ENCODE data around the gene CDC25C.
A peak's percentile ranks its signal among the peaks of the same experiment; 100 is the strongest.

Gene CDC25C

DNA sequence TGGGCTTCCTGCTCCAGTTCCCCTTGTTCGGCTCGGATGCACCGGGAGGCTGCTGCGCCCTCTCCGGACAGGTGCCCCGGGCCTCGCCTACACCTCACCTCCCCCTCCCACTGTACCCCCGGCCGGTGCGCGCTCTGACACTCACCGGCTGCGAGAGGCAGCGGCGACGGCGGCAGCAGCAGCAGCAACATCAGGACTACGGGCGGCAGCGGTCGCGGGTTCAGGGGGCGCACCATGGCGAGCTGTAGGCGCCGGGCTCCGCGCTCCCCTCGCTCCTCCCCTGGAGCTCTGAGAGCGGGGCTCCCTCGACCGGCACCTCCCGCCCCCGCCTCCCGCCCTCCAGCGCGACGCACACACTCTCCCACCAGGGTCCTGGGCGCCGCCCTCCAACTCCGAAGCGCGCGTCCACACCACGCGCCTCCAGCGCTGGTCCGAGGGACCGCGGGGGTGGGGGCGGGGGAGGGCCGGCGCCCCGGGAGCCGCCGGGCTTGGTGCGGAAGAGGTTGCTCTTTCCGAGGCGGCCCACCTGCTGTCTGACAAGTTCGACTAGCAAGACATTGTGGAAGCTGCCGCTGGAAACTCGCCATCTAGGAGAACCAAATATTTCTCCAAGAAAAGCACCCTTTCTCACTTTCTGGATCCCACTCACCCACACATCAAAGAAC lies 57.3 kb downstream of the CDC25C start, which contains the start of gene GFRA3:
Gene GFRA3 (minus strand): TSS at position 433 of the 665 bp plus-strand sequence. CDS start 197 bp downstream, at position 236.
- no peak for DNase-seq
- no peaks in the 10 kb centered on the region for H3K36me3 ChIP-seq
- H3K27me3 ChIP-seq = peaks cover 0 to 28% of the 10 kb centered on the region in 2 donors
- no peak for TF ChIP-seq CTCF (IDR thresholded peaks at IDR 0.05)
- intact Hi-C loops (cut with DNase I; ENCODE audit: low total_unique reads) = no loop called here
- H3K4me3 ChIP-seq = peak within 1 kb of the TSS; percentile 18 to 41
- H3K9me3 ChIP-seq = no peaks in the 10 kb centered on the region
- H3K27ac ChIP-seq = no peak within 1 kb of the TSS
- H3K4me1 ChIP-seq = peaks cover 0 to 10% (median 7%) of the 10 kb centered on the region in 4 donors

- H3K36me3 ChIP-seq = no peaks in the 10 kb centered on the region
- no peak for DNase-seq
- TF ChIP-seq CTCF (IDR thresholded peaks at IDR 0.05) = no peak
- peaks cover 0 to 28% of the 10 kb centered on the region in 2 donors for H3K27me3 ChIP-seq
- intact Hi-C loops (cut with DNase I; ENCODE audit: low total_unique reads) = no loop called here
- H3K27ac ChIP-seq = no peak overlapping the region
- H3K4me1 ChIP-seq = peaks cover 0 to 10% (median 7%) of the 10 kb centered on the region in 4 donors
- no peaks in the 10 kb centered on the region for H3K9me3 ChIP-seq
- H3K4me3 ChIP-seq = peak overlapping the region in 1 of 2 donors; percentile 41
Measured at GRCh38 chr5:138273834-138274188, 57.8 kb downstream of the CDC25C start.

- no peak for DNase-seq
- intact Hi-C loops (cut with DNase I; ENCODE audit: low total_unique reads) = no loop called here
- TF ChIP-seq CTCF (IDR thresholded peaks at IDR 0.05) = no peak
Measured at GRCh38 chr5:138272681-138273080, 58.9 kb downstream of the CDC25C start.

GRCh38 chr5:138271281-138271680 lies 60.3 kb downstream of the CDC25C start:
- no peak for DNase-seq
- TF ChIP-seq CTCF (IDR thresholded peaks at IDR 0.05) = no peak
- intact Hi-C loops (cut with DNase I; ENCODE audit: low total_unique reads) = no loop called here
- Histone ChIP-seq H3K27me3 (peaks cover 0 to 30% of the 10 kb centered on the region in 2 donors), H3K9me3 (no peaks in the 10 kb centered on the region), H3K36me3 (no peaks in the 10 kb centered on the region), H3K27ac (no peak overlapping the region), H3K4me1 (peaks cover 0 to 10% (median 7%) of the 10 kb centered on the region in 4 donors), H3K4me3 (no peak overlapping the region)

More at GRCh38 chr5:138272681-138273080, 58.9 kb downstream of the CDC25C start:
- Histone ChIP-seq H3K4me3 (no peak overlapping the region), H3K36me3 (no peaks in the 10 kb centered on the region), H3K9me3 (no peaks in the 10 kb centered on the region), H3K27ac (no peak overlapping the region), H3K4me1 (peaks cover 0 to 10% (median 7%) of the 10 kb centered on the region in 4 donors), H3K27me3 (peaks cover 0 to 29% of the 10 kb centered on the region in 2 donors)

DNA sequence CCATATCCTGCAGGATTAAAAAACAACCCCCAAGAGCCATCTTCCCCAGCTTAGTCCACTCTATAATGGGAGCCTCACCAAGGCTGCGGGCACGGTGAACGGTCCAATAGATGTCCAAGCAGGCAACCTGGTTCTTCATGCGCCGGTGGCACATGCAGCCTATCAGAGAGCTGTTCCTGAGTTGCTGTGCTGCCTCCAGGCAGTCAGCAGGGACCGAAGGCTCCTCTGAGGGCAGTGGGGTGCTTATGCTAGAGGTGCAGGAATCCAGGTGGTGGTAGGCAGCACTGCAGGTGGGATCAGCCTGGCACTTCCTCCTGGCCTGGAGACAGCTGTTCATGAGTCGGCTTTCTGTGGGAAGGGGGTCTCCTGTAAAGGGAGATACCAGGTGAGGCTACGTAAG lies 67.4 kb downstream of the CDC25C start:
- H3K36me3 ChIP-seq = no peaks in the 10 kb centered on the region
- no peaks in the 10 kb centered on the region for H3K4me1 ChIP-seq
- no peaks in the 10 kb centered on the region for H3K9me3 ChIP-seq
- H3K27ac ChIP-seq = no peak overlapping the region
- H3K27me3 ChIP-seq = peaks cover 0 to 13% of the 10 kb centered on the region in 2 donors
- intact Hi-C loops (cut with DNase I; ENCODE audit: low total_unique reads) = no loop called here
- no peak for TF ChIP-seq CTCF (IDR thresholded peaks at IDR 0.05)
- H3K4me3 ChIP-seq = no peak overlapping the region
- DNase-seq = no peak

All from tibial artery (tissue), 4 donors.